ENCODE measurements around the gene VDR. TPM values are rescaled to one million over a fixed set of nuclear protein-coding genes. Genes with fewer than 3 reads are reported as not detected.

The VDR gene
- total RNA-seq, 1 experiment from 2014 or later: 9.5 TPM

DNA sequence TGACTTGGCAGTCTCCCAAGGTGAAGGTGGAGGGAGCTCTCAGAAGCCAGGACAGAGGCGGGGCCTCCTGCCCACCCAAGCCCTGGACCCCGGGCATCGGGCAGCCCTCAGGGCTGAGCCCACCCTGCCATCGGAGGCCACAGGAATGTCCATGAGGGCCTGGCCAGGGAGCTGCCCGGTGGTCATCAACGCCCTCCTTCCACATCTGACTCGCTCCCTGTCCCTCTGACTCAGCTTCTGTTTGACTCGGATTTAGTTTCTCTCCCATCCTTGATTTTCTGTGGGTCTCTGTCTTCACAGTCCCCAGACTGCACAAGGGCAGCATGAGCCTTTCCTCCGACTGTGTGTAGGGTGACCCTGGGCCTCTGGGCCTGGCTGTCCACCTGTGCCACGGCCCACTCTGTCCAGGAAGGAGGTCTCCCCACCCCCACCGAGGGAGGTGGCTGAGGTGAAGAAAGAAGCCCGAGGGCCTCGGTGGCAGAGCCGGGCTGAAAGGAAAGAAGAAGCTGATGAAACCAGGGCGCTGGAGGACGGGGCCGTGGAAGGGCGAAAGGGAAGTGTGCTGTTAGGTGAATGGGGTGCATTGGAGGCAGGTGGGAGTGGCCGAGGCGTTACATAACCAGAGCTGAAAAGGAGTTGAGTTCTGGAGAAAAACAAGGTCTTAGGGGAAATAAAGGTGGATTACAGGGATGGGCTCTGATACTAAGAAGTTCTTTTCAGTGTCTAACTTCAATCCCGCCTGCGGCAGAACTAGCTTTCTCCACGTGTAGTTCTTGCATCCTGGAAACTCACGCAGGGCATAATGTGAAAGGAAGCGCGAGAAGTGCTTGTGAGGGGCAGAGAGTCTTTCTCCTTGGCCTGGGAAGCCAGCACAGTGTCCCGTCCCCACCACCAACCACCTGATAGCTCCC is 41.9 kb upstream of the VDR start (continued):
- TF ChIP-seq, protein P1, sequence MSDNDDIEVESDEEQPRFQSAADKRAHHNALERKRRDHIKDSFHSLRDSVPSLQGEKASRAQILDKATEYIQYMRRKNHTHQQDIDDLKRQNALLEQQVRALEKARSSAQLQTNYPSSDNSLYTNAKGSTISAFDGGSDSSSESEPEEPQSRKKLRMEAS (IDR thresholded peaks at IDR 0.05): no peak

DNA sequence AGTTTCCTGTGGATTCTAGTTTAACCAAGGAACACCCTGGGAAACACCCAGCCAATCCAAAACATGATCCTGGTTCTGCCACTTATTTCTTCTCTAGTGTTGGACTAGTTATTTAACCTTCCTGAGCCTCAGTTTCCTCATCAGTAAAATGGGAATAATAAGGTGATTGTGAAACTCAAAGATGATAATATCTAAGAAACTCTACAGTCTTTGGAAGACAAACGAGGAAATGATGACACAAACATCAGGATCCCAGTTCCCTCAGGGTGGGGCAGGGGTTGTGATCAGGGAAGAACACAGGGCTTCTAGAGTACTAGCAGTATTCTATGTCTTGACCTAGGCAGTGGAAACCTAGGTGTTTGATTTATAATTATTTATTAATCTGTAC is 40.5 kb upstream of the VDR start:
- ChIA-PET RAD21 (ENCODE audit: low non-redundant PET in 1 of 2, low total read pairs in 2 of 2, uncharacterized antibody in 2 of 2, unreplicated experiment in 2 of 2) (no interaction called here), CTCF (no interaction called here), POLR2A (no interaction called here)
- H3K9ac ChIP-seq (ENCODE audit: low read length): no peak overlapping the region
- no peaks in the 10 kb centered on the region for H3K27me3 ChIP-seq (ENCODE audit: insufficient read depth, low read length)
- H2AFZ ChIP-seq (ENCODE audit: low read depth, low read length, poor library complexity, severe bottlenecking): no peak overlapping the region
- H4K20me1 ChIP-seq (ENCODE audit: insufficient read depth): no peaks in the 10 kb centered on the region
- H3K4me1 ChIP-seq (ENCODE audit: control insufficient read depth in 1 of 2, insufficient read depth in 2 of 2, low read length in 2 of 2): peaks cover 4 to 44% of the 10 kb centered on the region in 2 experiments; a peak in 3 of 4 replicates
- no peak overlapping the region for H3K4me3 ChIP-seq (replicated peaks in 1 of 2; ENCODE audit: low read depth in 1 of 2, low read length in 2 of 2)
- H3K27ac ChIP-seq (ENCODE audit: low read depth, low read length): no peak overlapping the region
- TF ChIP-seq TCF7L2 (IDR thresholded peaks at IDR 0.05; ENCODE audit: borderline replicate concordance, extremely low read depth, insufficient read depth, insufficient read length) (no peak), ZNF274 (IDR thresholded peaks at IDR 0.05; ENCODE audit: low read depth, low read length) (no peak), RAD21 (IDR thresholded peaks at IDR 0.05; ENCODE audit: low read depth) (no peak)
- TF ChIP-seq, protein P2, sequence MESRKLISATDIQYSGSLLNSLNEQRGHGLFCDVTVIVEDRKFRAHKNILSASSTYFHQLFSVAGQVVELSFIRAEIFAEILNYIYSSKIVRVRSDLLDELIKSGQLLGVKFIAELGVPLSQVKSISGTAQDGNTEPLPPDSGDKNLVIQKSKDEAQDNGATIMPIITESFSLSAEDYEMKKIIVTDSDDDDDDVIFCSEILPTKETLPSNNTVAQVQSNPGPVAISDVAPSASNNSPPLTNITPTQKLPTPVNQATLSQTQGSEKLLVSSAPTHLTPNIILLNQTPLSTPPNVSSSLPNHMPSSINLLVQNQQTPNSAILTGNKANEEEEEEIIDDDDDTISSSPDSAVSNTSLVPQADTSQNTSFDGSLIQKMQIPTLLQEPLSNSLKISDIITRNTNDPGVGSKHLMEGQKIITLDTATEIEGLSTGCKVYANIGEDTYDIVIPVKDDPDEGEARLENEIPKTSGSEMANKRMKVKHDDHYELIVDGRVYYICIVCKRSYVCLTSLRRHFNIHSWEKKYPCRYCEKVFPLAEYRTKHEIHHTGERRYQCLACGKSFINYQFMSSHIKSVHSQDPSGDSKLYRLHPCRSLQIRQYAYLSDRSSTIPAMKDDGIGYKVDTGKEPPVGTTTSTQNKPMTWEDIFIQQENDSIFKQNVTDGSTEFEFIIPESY (IDR thresholded peaks at IDR 0.05; ENCODE audit: extremely low read depth, insufficient replicate concordance, low read length): no peak
- H3K79me2 ChIP-seq (ENCODE audit: insufficient read depth, low read length): no peaks in the 10 kb centered on the region
- no peaks in the 10 kb centered on the region for H3K36me3 ChIP-seq (ENCODE audit: control insufficient read depth in 1 of 2, insufficient read depth in 2 of 2, low read length in 2 of 2)
- H3K9me2 ChIP-seq (ENCODE audit: insufficient read depth): no peaks in the 10 kb centered on the region
- intact Hi-C loops (cut with micrococcal nuclease): loop anchor here (10.0 kb wide), 1 partner anchor 219 kb away; no protein-coding TSS in a partner anchor
- DNase-seq (ENCODE audit: low read depth, low spot score): no peak
- no TSS peak for BruUV-seq (replicated peaks)
- H3K4me2 ChIP-seq (ENCODE audit: low read length): no peak overlapping the region
- H3K9me3 ChIP-seq (ENCODE audit: control insufficient read depth in 1 of 2, insufficient read depth in 1 of 2, low read depth in 1 of 2, low read length in 2 of 2): no peaks in the 10 kb centered on the region
- no peak for ATAC-seq

Measured in HCT116 (cell line).